ENCODE measurements around the gene NFIC.
"Not testable (repeated sequence)": the region's sequence is repeated elsewhere in the genome, so short reads cannot be mapped to it uniquely, and the experiment has no call there.

GRCh38 chr19:3342962-3343361 is 23.4 kb upstream of the NFIC start:
- not testable (repeated sequence) for TF ChIP-seq TOX (CRISPR knock-in tag; IDR thresholded peaks at IDR 0.05; ENCODE audit: borderline replicate concordance); ZFP3 (CRISPR knock-in tag; IDR thresholded peaks at IDR 0.05); ARNTL (CRISPR knock-in tag; IDR thresholded peaks at IDR 0.05; ENCODE audit: borderline replicate concordance, low read depth); TSHZ2 (CRISPR knock-in tag; IDR thresholded peaks at IDR 0.05); ZNF565 (CRISPR knock-in tag; conservative IDR thresholded peaks at IDR 0.05; ENCODE audit: low read depth); OSR1 (CRISPR knock-in tag; IDR thresholded peaks at IDR 0.05); PATZ1 (CRISPR knock-in tag; IDR thresholded peaks at IDR 0.05; ENCODE audit: borderline replicate concordance); TCF4 (CRISPR knock-in tag; IDR thresholded peaks at IDR 0.05; ENCODE audit: borderline replicate concordance); ZNF70 (CRISPR knock-in tag; IDR thresholded peaks at IDR 0.05); ESRRG (CRISPR knock-in tag; IDR thresholded peaks at IDR 0.05)
